Measurements from ENCODE around the gene GNAI2. TPM values are rescaled to one million over a fixed set of nuclear protein-coding genes. Genes with fewer than 3 reads are reported as not detected.

GNAI2 gene
- polyA plus RNA-seq, 3 donors, result 914 to 1,492 (median 1,165) TPM

DNA sequence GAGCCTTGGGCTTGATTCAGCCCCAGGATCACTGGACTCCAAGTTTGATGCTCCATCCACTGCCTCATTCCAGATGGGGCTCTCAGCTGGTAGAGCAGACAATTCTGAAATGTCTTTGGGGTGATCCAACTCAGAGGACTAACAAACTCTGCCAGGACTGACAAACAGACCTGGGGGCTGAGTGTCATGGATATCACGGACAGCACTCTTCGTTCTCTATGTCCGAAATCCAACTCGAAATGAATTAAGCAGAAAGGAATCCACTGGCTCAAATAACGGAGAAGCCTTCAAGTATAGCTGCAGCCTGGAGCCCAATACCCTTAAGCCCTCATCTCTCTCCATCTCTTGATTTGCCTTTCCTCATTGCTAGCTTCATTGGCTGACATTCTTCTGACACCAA is 16.7 kb upstream of the GNAI2 start:
- no peak for DNase-seq
- Mint-ChIP-seq H3K27ac (no peak overlapping the region), H3K4me1 (no peaks in the 10 kb centered on the region), H3K27me3 (ENCODE audit: low read depth in 3 of 3) (peaks cover under 1 to 17% (median 8%) of the 10 kb centered on the region in 3 donors), H3K9me3 (no peaks in the 10 kb centered on the region), H3K4me3 (no peak overlapping the region), H3K36me3 (no peaks in the 10 kb centered on the region)
- no peaks in the 10 kb centered on the region for H3K4me1 ChIP-seq (ENCODE audit: control insufficient read depth in 1 of 2, insufficient read depth in 2 of 2, low read length in 2 of 2)
- H3K4me2 ChIP-seq (replicated peaks; ENCODE audit: extremely low read depth, low read length, poor library complexity, severe bottlenecking), result no peak overlapping the region
- H3K9me3 ChIP-seq (replicated peaks in 1 of 2; ENCODE audit: control insufficient read depth in 1 of 2, insufficient read depth in 1 of 2, low read length in 2 of 2), result no peaks in the 10 kb centered on the region
- no peak overlapping the region for H3K27ac ChIP-seq (ENCODE audit: low read depth in 1 of 2, low read length in 2 of 2)
- WGBS (ENCODE audit: insufficient coverage), result 98% methylated on average over 4 of the region's 5 CpGs
- intact Hi-C loops (cut with micrococcal nuclease), result no loop called here
- H4K20me1 ChIP-seq (ENCODE audit: insufficient read depth, low read length), result no peaks in the 10 kb centered on the region
- no peak overlapping the region for H2AFZ ChIP-seq (ENCODE audit: insufficient read depth, low read depth, low read length, poor library complexity, severe bottlenecking)
- H3K36me3 ChIP-seq (replicated peaks in 1 of 2; ENCODE audit: control insufficient read depth in 1 of 2, insufficient read depth in 2 of 2, low read length in 2 of 2), result no peaks in the 10 kb centered on the region
- H3K9ac ChIP-seq (ENCODE audit: insufficient read depth, low read length, poor library complexity, severe bottlenecking), result no peak overlapping the region
- H3K27me3 ChIP-seq (ENCODE audit: control insufficient read depth in 2 of 2, insufficient read depth in 2 of 2, low read length in 2 of 2), result no peaks in the 10 kb centered on the region
- H3K79me2 ChIP-seq (ENCODE audit: insufficient read depth, low read length), result no peaks in the 10 kb centered on the region
- H3K4me3 ChIP-seq (replicated peaks in 1 of 3; ENCODE audit: low read depth in 2 of 3, low read length in 3 of 3), result no peak overlapping the region
- TF ChIP-seq, protein P1, sequence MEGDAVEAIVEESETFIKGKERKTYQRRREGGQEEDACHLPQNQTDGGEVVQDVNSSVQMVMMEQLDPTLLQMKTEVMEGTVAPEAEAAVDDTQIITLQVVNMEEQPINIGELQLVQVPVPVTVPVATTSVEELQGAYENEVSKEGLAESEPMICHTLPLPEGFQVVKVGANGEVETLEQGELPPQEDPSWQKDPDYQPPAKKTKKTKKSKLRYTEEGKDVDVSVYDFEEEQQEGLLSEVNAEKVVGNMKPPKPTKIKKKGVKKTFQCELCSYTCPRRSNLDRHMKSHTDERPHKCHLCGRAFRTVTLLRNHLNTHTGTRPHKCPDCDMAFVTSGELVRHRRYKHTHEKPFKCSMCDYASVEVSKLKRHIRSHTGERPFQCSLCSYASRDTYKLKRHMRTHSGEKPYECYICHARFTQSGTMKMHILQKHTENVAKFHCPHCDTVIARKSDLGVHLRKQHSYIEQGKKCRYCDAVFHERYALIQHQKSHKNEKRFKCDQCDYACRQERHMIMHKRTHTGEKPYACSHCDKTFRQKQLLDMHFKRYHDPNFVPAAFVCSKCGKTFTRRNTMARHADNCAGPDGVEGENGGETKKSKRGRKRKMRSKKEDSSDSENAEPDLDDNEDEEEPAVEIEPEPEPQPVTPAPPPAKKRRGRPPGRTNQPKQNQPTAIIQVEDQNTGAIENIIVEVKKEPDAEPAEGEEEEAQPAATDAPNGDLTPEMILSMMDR (IDR thresholded peaks at IDR 0.05), result no peak

DNA sequence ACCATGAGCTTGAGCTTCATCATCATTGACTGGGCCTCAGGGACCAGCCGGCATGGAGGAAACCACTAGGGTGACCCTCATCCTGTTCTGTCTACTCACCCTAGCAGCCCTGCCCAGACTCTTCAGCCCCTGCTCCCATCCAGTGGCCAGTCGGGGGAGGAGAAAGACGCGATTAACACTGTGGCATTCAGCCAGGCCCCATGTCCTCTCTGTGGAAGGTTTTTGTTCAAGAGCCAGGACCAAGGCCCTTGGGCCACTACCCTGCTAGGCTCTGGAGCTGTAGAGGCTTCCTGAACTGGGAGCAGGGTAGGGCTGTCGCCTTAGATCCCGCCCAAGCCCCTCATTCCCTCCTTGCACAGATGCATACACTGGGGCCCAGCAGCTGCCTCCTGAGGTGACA is 15.9 kb upstream of the GNAI2 start:
- no peak overlapping the region for H3K9ac ChIP-seq (ENCODE audit: insufficient read depth, low read length, poor library complexity, severe bottlenecking)
- DNase-seq, result no peak
- no peaks in the 10 kb centered on the region for H4K20me1 ChIP-seq (ENCODE audit: insufficient read depth, low read length)
- no peaks in the 10 kb centered on the region for H3K36me3 ChIP-seq (replicated peaks in 1 of 2; ENCODE audit: control insufficient read depth in 1 of 2, insufficient read depth in 2 of 2, low read length in 2 of 2)
- Mint-ChIP-seq H3K4me3 (no peak overlapping the region), H3K4me1 (no peaks in the 10 kb centered on the region), H3K36me3 (no peaks in the 10 kb centered on the region), H3K27ac (no peak overlapping the region), H3K27me3 (ENCODE audit: low read depth in 3 of 3) (peaks cover 3 to 20% (median 14%) of the 10 kb centered on the region in 3 donors), H3K9me3 (no peaks in the 10 kb centered on the region)
- H3K4me2 ChIP-seq (replicated peaks; ENCODE audit: extremely low read depth, low read length, poor library complexity, severe bottlenecking), result no peak overlapping the region
- H3K4me1 ChIP-seq (ENCODE audit: control insufficient read depth in 1 of 2, insufficient read depth in 2 of 2, low read length in 2 of 2), result no peaks in the 10 kb centered on the region
- H2AFZ ChIP-seq (ENCODE audit: insufficient read depth, low read depth, low read length, poor library complexity, severe bottlenecking), result no peak overlapping the region
- H3K9me3 ChIP-seq (replicated peaks in 1 of 2; ENCODE audit: control insufficient read depth in 1 of 2, insufficient read depth in 1 of 2, low read length in 2 of 2), result no peaks in the 10 kb centered on the region
- intact Hi-C loops (cut with micrococcal nuclease), result loop anchor here in 1 of 2 donors (5.0 to 10.0 kb wide), 2 partner anchors 98 to 1175 kb away; no protein-coding TSS in a partner anchor
- WGBS (ENCODE audit: insufficient coverage), result 83% methylated on average over 5 of the region's 6 CpGs
- TF ChIP-seq, protein P1 (IDR thresholded peaks at IDR 0.05), result no peak
- no peak overlapping the region for H3K27ac ChIP-seq (ENCODE audit: low read depth in 1 of 2, low read length in 2 of 2)
- no peak overlapping the region for H3K4me3 ChIP-seq (replicated peaks in 1 of 3; ENCODE audit: low read depth in 2 of 3, low read length in 3 of 3)
- no peaks in the 10 kb centered on the region for H3K79me2 ChIP-seq (ENCODE audit: insufficient read depth, low read length)
- H3K27me3 ChIP-seq (ENCODE audit: control insufficient read depth in 2 of 2, insufficient read depth in 2 of 2, low read length in 2 of 2), result no peaks in the 10 kb centered on the region
